ENCODE measurements around the gene DDX25. TPM values are rescaled to one million over a fixed set of nuclear protein-coding genes. Genes with fewer than 3 reads are reported as not detected.

Gene DDX25
- total RNA-seq, 4 donors from 2014 or later = 0.17 to 0.42 TPM; not detected in 2

GRCh38 chr11:125950696-125951651 lies 46.7 kb downstream of the DDX25 start:
- 37 to 56% methylated on average over 12 to 13 of the region's 15 CpGs for WGBS, 2 donors
- DNase-seq (ENCODE audit: low spot score in 2 of 2) = peak; percentile 55 to 87
- H3K4me3 ChIP-seq (ENCODE audit: low read depth, poor library complexity, severe bottlenecking) = no peak overlapping the region
- intact Hi-C loops (cut with DNase I; ENCODE audit: low total_unique reads) = no loop called here
- TF ChIP-seq POLR2A (IDR thresholded peaks at IDR 0.05) = no peak
- no peak for TF ChIP-seq CTCF (IDR thresholded peaks at IDR 0.05)

GRCh38 chr11:125951731-125952130 lies 47.4 kb downstream of the DDX25 start:
- peak in 1 of 2 donors; percentile 87 for DNase-seq (ENCODE audit: low spot score in 2 of 2)
- no peak overlapping the region for H3K4me3 ChIP-seq (ENCODE audit: low read depth, poor library complexity, severe bottlenecking)
- TF ChIP-seq CTCF (IDR thresholded peaks at IDR 0.05) = no peak
- WGBS, 2 donors = 24 to 44% methylated on average over 11 of the region's 11 CpGs
- intact Hi-C loops (cut with DNase I; ENCODE audit: low total_unique reads) = no loop called here

- intact Hi-C loops (cut with DNase I; ENCODE audit: low total_unique reads) = no loop called here
- DNase-seq (ENCODE audit: low spot score in 2 of 2) = no peak
- H3K4me3 ChIP-seq (ENCODE audit: low read depth, poor library complexity, severe bottlenecking) = no peak overlapping the region
- 48 to 54% methylated on average over 2 of the region's 2 CpGs for whole genome bisulfite sequencing, 2 donors
- TF ChIP-seq CTCF (IDR thresholded peaks at IDR 0.05) (no peak), POLR2A (IDR thresholded peaks at IDR 0.05) (no peak)
Measured at GRCh38 chr11:125952559-125952958, 48.3 kb downstream of the DDX25 start.

- peak; percentile 79 to 95 for DNase-seq (ENCODE audit: low spot score in 2 of 2)
- 22 to 35% methylated on average over 7 of the region's 7 CpGs for WGBS, 2 donors
Measured at GRCh38 chr11:125952973-125953372, 48.7 kb downstream of the DDX25 start.

GRCh38 chr11:125953401-125953935 lies 49.2 kb downstream of the DDX25 start:
- WGBS, 2 donors = 49 to 64% methylated on average over 20 of the region's 20 CpGs

More at GRCh38 chr11:125952973-125953372, 48.7 kb downstream of the DDX25 start:
- TF ChIP-seq POLR2A (IDR thresholded peaks at IDR 0.05) = no peak
- TF ChIP-seq CTCF (IDR thresholded peaks at IDR 0.05) = no peak
- H3K4me3 ChIP-seq (ENCODE audit: low read depth, poor library complexity, severe bottlenecking) = no peak overlapping the region
- intact Hi-C loops (cut with DNase I; ENCODE audit: low total_unique reads) = no loop called here

More at GRCh38 chr11:125953401-125953935, 49.2 kb downstream of the DDX25 start:
- H3K4me3 ChIP-seq (ENCODE audit: low read depth, poor library complexity, severe bottlenecking) = no peak overlapping the region
- TF ChIP-seq CTCF (IDR thresholded peaks at IDR 0.05) (no peak), POLR2A (IDR thresholded peaks at IDR 0.05) (no peak)
- peak in 1 of 2 donors; percentile 82 for DNase-seq (ENCODE audit: low spot score in 2 of 2)
- intact Hi-C loops (cut with DNase I; ENCODE audit: low total_unique reads) = no loop called here

All from lower leg skin (tissue), 4 donors.